NCI-H1417 treated with DMSO at 0.1 percent for 48 hours (cell line): ENCODE measurements around the gene SAP130.

Experiments used
- DNase-seq: peaks from one replicate; lab custom pipeline; 2025; lab: John Stamatoyannopoulos, UW

SAP130 gene

DNA sequence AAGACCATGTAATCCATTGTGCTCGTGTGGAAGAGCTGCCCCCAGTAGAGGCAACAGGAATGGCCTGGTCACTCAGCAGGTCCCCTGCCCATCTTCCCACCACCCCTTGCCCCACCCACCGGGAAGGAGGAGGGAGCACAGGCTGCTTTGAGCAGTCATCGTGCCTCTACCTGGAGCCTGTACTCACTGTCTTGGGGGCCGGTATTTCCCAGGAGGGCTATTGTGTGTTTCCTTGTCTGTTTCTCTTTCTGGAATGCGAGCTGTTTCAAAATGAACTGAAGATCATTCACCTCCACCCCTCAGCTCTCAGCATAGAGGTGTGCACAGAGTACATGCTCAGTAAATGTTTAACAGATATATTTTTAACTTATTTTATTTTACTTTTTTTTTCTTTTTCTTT lies 134.4 kb downstream of the SAP130 start:
- no peak for DNase-seq

DNA sequence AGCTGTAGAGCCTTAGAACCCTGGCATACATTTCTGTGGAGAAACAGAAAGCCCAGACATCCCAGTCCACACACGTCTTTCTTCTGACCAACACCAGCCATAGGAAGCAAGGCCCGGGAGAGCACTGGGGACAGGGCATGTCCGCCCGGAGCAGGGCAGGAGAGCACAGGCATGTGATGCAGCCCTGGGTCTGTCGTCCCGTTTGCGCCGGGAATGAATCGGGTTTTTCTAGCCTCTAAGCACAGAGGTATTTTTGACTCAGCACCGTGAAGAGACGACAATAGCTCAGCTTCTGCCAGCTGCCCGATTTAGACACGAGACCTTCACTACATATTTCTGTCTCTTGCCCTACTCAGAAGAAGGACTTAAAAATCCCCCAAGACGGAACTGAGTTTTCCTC lies 134.8 kb downstream of the SAP130 start:
- no peak for DNase-seq

DNA sequence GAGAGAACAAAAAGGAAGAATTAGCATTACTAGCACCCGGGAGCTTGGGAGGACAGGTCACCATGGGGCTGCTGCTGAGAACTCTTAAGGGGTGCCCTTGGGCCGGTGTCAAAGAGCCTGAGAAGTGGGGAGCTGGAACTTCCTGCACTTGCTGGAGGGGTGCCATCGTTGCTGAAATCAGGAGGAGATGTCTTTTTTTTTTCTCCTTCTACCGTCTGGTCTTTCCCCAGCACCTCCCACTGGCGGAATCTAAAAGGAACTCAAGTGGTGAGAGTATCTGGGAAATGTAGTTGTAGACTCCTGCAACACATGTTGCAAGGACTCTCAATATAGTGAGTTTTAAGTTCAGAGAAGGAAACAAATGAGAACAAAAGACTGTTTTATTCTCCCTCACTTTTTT lies 136.0 kb downstream of the SAP130 start:
- DNase-seq, result no peak
